WTC11 (cell line): ENCODE data around the gene CD8B.
"Not testable (repeated sequence)": the region's sequence is repeated elsewhere in the genome, so short reads cannot be mapped to it uniquely, and the experiment has no call there.

Experiments used
- TF ChIP-seq, protein P1 (sequence below): fragments of 200-600 bp; IDR thresholded peaks from 2 replicates; pipeline ENCODE4 v1.8.0; 2022; ENCODE audit warnings: antibody characterized with exemption
- TF ChIP-seq, protein P2 (sequence below): sonication (generic); formaldehyde crosslinking; IDR thresholded peaks from 2 replicates; pipeline ENCODE4 v1.8.1; 2022; ENCODE audit warnings: mild to moderate bottlenecking, missing genetic modification reagents, moderate library complexity, borderline replicate concordance

DNA sequence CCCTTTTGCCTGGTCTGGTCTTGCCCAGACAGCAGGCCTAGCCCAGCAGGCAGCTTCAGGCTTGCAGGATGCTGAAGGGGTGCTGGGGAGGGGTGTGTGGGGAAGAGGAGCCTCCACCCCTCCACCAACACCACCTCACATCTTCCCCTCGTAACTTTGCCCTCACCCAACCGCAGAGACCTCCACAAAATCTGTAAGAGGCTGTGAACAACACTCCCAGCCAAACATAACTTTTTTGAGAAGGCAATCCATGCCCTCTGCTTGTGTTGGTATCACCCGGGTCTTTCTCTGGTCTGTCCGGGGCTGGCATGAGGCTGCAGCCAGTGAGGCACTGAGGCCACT lies 26.2 kb downstream of the CD8B start:
- TF ChIP-seq, protein P1, sequence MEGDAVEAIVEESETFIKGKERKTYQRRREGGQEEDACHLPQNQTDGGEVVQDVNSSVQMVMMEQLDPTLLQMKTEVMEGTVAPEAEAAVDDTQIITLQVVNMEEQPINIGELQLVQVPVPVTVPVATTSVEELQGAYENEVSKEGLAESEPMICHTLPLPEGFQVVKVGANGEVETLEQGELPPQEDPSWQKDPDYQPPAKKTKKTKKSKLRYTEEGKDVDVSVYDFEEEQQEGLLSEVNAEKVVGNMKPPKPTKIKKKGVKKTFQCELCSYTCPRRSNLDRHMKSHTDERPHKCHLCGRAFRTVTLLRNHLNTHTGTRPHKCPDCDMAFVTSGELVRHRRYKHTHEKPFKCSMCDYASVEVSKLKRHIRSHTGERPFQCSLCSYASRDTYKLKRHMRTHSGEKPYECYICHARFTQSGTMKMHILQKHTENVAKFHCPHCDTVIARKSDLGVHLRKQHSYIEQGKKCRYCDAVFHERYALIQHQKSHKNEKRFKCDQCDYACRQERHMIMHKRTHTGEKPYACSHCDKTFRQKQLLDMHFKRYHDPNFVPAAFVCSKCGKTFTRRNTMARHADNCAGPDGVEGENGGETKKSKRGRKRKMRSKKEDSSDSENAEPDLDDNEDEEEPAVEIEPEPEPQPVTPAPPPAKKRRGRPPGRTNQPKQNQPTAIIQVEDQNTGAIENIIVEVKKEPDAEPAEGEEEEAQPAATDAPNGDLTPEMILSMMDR, result not testable (repeated sequence)
- TF ChIP-seq, protein P2, sequence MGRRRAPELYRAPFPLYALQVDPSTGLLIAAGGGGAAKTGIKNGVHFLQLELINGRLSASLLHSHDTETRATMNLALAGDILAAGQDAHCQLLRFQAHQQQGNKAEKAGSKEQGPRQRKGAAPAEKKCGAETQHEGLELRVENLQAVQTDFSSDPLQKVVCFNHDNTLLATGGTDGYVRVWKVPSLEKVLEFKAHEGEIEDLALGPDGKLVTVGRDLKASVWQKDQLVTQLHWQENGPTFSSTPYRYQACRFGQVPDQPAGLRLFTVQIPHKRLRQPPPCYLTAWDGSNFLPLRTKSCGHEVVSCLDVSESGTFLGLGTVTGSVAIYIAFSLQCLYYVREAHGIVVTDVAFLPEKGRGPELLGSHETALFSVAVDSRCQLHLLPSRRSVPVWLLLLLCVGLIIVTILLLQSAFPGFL (CRISPR knock-in tag), result not testable (repeated sequence)
